HEK293T (cell line): ENCODE measurements around the gene PITX3.

Source experiments
- BHLHE40 ChIP-seq: fragments of 450-650 bp; IDR thresholded peaks from 2 replicates; pipeline ENCODE4 v1.6.1; 2016; ENCODE audit warnings: mild to moderate bottlenecking, moderate library complexity, borderline replicate concordance
- ELF4 ChIP-seq: fragments of 450-650 bp; IDR thresholded peaks from 2 replicates; pipeline ENCODE4 v1.6.1; 2017; ENCODE audit warnings: antibody characterized with exemption
- FOXA1 ChIP-seq: fragments of 450-650 bp; IDR thresholded peaks from 2 replicates; pipeline ENCODE4 v1.6.1; 2016; ENCODE audit warnings: mild to moderate bottlenecking
- FOXM1 ChIP-seq: fragments of 450-650 bp; IDR thresholded peaks from 2 replicates; pipeline ENCODE4 v1.6.1; 2017; ENCODE audit warnings: mild to moderate bottlenecking, borderline replicate concordance
- LEF1 ChIP-seq: fragments of 450-650 bp; IDR thresholded peaks from 2 replicates; pipeline ENCODE4 v1.6.1; 2017; ENCODE audit warnings: mild to moderate bottlenecking, borderline replicate concordance
- NFRKB ChIP-seq: fragments of 450-650 bp; IDR thresholded peaks from 2 replicates; pipeline ENCODE4 v1.6.1; 2016; ENCODE audit warnings: mild to moderate bottlenecking, moderate library complexity
- SP1 ChIP-seq: fragments of 450-650 bp; IDR thresholded peaks from 2 replicates; pipeline ENCODE4 v1.6.1; 2017
- TARDBP ChIP-seq: fragments of 450-650 bp; IDR thresholded peaks from 2 replicates; pipeline ENCODE4 v1.6.1; 2016

DNA sequence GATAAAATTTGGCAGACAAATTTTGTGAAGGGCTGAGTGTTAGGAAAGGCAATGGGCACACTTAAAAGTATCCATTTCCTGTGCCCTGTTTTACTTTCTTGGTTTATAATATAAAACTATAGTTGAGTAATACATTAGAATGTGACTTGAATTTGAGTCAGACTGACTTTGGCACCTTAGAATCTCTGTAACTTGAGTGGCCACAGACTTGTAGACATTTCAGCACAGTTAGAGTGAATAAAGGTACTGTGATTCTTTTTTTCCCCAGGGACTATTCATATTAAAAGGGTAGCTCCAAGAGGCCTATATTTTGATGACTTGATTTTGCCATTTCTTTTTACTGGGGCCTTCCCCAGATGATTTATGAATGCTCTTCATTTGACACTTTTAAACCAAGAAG lies 26.4 kb upstream of the PITX3 start:
- TF ChIP-seq FOXM1 (no peak), TARDBP (no peak), LEF1 (no peak), NFRKB (no peak), BHLHE40 (no peak), ELF4 (no peak), FOXA1 (no peak), SP1 (no peak)
